Type B pancreatic cell (in vitro differentiated cells): ENCODE measurements around the gene MAP2K1. TPM values are rescaled to one million over a fixed set of nuclear protein-coding genes. Genes with fewer than 3 reads are reported as not detected.

Experiments
- DNase-seq: peaks from one replicate; pipeline ENCODE4 v3.0.0; 2021; ENCODE audit warnings: mixed read lengths; ENCODE audit not compliant: unreplicated experiment; ENCODE audit errors: extremely low spot score
- H3K27ac Mint-ChIP-seq: 2 replicates; pipeline ENCODE4 v1.8.0; 2021; ENCODE audit warnings: mild to moderate bottlenecking, mixed read lengths
- H3K27me3 Mint-ChIP-seq: 2 replicates; pipeline ENCODE4 v1.8.0; 2021; ENCODE audit warnings: mixed read lengths
- H3K36me3 Mint-ChIP-seq: 2 replicates; pipeline ENCODE4 v1.8.0; 2021; ENCODE audit warnings: mixed read lengths
- H3K4me1 Mint-ChIP-seq: one replicate; pipeline ENCODE4 v1.8.0; 2021; ENCODE audit warnings: mixed read lengths; ENCODE audit not compliant: unreplicated experiment
- H3K4me3 Mint-ChIP-seq: 2 replicates; pipeline ENCODE4 v1.8.0; 2021; ENCODE audit warnings: mild to moderate bottlenecking, mixed read lengths
- H3K9me3 Mint-ChIP-seq: 2 replicates; pipeline ENCODE4 v1.8.0; 2021; ENCODE audit warnings: mixed read lengths
- CTCF ChIP-seq: fragments of 200-600 bp; sonication (generic); conservative IDR thresholded peaks from 2 replicates; pipeline ENCODE4 v1.5.0; 2021; ENCODE audit warnings: antibody characterized with exemption, mild to moderate bottlenecking
- total RNA-seq: library from RNA; stranded (reverse); gene quantifications from 2 replicates; pipeline ENCODE4 v1.2.1, GENCODE V29; 2021; ENCODE audit warnings: low replicate concordance

MAP2K1 gene
- total RNA-seq, 1 donor from 2014 or later, result 33.8 TPM

- no peak for TF ChIP-seq CTCF
- Mint-ChIP-seq H3K27ac (no peak overlapping the region), H3K36me3 (peaks cover 4% of the 10 kb centered on the region), H3K27me3 (no peaks in the 10 kb centered on the region), H3K4me3 (no peak overlapping the region), H3K9me3 (no peaks in the 10 kb centered on the region), H3K4me1 (peaks cover 51% of the 10 kb centered on the region)
- no peak for DNase-seq
Measured at GRCh38 chr15:66405007-66405406, 18.3 kb downstream of the MAP2K1 start.

GRCh38 chr15:66405615-66406014, 18.9 kb downstream of the MAP2K1 start:
- DNase-seq, result no peak
- H3K27ac Mint-ChIP-seq, result no peak overlapping the region
- H3K36me3 Mint-ChIP-seq, result peaks cover 4% of the 10 kb centered on the region
- H3K4me3 Mint-ChIP-seq, result no peak overlapping the region
- H3K27me3 Mint-ChIP-seq, result no peaks in the 10 kb centered on the region
- H3K4me1 Mint-ChIP-seq, result peaks cover 47% of the 10 kb centered on the region
- H3K9me3 Mint-ChIP-seq, result no peaks in the 10 kb centered on the region
- no peak for TF ChIP-seq CTCF

GRCh38 chr15:66408254-66408653, 21.5 kb downstream of the MAP2K1 start:
- Mint-ChIP-seq H3K9me3 (no peaks in the 10 kb centered on the region), H3K27ac (no peak overlapping the region), H3K27me3 (no peaks in the 10 kb centered on the region), H3K36me3 (no peaks in the 10 kb centered on the region), H3K4me3 (no peak overlapping the region), H3K4me1 (peaks cover 48% of the 10 kb centered on the region)
- TF ChIP-seq CTCF, result no peak
- no peak for DNase-seq

- TF ChIP-seq CTCF, result no peak
- Mint-ChIP-seq H3K4me3 (no peak overlapping the region), H3K9me3 (no peaks in the 10 kb centered on the region), H3K27ac (no peak overlapping the region), H3K4me1 (peaks cover 48% of the 10 kb centered on the region), H3K27me3 (no peaks in the 10 kb centered on the region), H3K36me3 (no peaks in the 10 kb centered on the region)
- no peak for DNase-seq
Measured at GRCh38 chr15:66408675-66409282, 22.1 kb downstream of the MAP2K1 start.

GRCh38 chr15:66409565-66410108, 22.9 kb downstream of the MAP2K1 start:
- Mint-ChIP-seq H3K27me3 (no peaks in the 10 kb centered on the region), H3K36me3 (peaks cover 4% of the 10 kb centered on the region), H3K9me3 (peaks cover 4% of the 10 kb centered on the region), H3K4me3 (no peak overlapping the region), H3K4me1 (peaks cover 43% of the 10 kb centered on the region), H3K27ac (no peak overlapping the region)
- no peak for TF ChIP-seq CTCF
- no peak for DNase-seq
